ENCODE data around the gene LRMDA.

GRCh38 chr10:75649466-75649865, 218.0 kb downstream of the LRMDA start:
- TF ChIP-seq CTCF (conservative IDR thresholded peaks at IDR 0.05; ENCODE audit: low read depth, low read length) (no peak), EZH2 (IDR thresholded peaks at IDR 0.05; ENCODE audit: borderline replicate concordance, low read depth, low read length, poor library complexity, severe bottlenecking) (no peak)
